ENCODE results near the gene UBAP1L.
"Not testable (repeated sequence)": the region's sequence is repeated elsewhere in the genome, so short reads cannot be mapped to it uniquely, and the experiment has no call there.

DNA sequence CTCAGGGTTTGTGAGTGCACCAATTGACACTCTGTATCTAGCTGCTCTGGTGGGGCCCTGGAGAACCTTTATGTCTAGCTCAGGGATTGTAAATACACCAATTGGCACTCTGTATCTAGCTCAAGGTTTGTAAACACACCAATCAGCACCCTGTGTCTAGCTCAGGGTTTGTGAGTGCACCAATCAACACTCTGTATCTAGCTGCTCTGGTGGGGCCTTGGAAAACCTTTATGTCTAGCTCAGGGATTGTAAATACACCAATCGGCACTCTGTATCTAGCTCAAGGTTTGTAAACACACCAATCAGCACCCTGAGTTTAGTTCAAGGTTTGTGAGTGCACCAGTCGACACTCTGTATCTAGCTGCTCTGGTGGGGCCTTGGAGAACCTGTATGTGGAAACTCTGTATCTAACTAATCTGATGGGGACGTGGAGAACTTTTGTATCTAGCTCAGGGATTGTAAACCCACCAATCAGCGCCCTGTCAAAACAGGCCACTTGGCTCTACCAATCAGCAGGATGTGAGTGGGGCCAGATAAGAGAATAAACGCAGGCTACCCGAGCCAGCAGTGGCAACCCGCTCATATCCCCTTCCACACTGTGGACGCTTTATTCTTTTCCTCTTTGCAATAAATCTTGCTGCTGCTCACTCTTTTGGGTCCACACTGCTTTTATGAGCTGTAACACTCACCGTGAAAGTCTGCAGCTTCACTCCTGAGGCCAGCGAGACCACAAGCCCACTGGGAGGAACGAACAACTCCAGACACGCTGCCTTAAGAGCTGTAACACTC lies 39.2 kb downstream of the UBAP1L start:
- TF ChIP-seq, protein P1, sequence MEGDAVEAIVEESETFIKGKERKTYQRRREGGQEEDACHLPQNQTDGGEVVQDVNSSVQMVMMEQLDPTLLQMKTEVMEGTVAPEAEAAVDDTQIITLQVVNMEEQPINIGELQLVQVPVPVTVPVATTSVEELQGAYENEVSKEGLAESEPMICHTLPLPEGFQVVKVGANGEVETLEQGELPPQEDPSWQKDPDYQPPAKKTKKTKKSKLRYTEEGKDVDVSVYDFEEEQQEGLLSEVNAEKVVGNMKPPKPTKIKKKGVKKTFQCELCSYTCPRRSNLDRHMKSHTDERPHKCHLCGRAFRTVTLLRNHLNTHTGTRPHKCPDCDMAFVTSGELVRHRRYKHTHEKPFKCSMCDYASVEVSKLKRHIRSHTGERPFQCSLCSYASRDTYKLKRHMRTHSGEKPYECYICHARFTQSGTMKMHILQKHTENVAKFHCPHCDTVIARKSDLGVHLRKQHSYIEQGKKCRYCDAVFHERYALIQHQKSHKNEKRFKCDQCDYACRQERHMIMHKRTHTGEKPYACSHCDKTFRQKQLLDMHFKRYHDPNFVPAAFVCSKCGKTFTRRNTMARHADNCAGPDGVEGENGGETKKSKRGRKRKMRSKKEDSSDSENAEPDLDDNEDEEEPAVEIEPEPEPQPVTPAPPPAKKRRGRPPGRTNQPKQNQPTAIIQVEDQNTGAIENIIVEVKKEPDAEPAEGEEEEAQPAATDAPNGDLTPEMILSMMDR (IDR thresholded peaks at IDR 0.05; ENCODE audit: insufficient read depth, low read depth, low read length), result not testable (repeated sequence)
- not testable (repeated sequence) for TF ChIP-seq EZH2 (IDR thresholded peaks at IDR 0.05; ENCODE audit: insufficient read depth, low read length)

Data from astrocyte (in vitro differentiated cells and primary cell).